Stimulated activated CD8-positive, alpha-beta memory T cell treated with anti-CD3 and anti-CD28 coated beads, Interleukin-4, amount 100 ng/mL, for 4 hours (primary cell): ENCODE data around the gene SPATA16.
"Not testable (repeated sequence)": the region's sequence is repeated elsewhere in the genome, so short reads cannot be mapped to it uniquely, and the experiment has no call there.

Experiments
- DNase-seq, 2 donors: peaks; one replicate each; pipeline ENCODE4 v3.0.0-alpha.2; 2020; ENCODE audit warnings: low read depth in 2 of 2, low spot score in 1 of 2

The SPATA16 gene

GRCh38 chr3:173140986-173141385, at the start of gene SPATA16:
Gene SPATA16 (minus strand): TSS chr3:173141235. CDS start chr3:173117731, 23,504 bp downstream.
- no peak for DNase-seq

- DNase-seq: not testable (repeated sequence)
Observed at GRCh38 chr3:173183022-173183421, 42.0 kb upstream of the SPATA16 start.

GRCh38 chr3:173173652-173174051, 32.6 kb upstream of the SPATA16 start:
- DNase-seq: no peak

GRCh38 chr3:173159139-173159538, 18.1 kb upstream of the SPATA16 start:
- not testable (repeated sequence) for DNase-seq

GRCh38 chr3:173156533-173156932, 15.5 kb upstream of the SPATA16 start:
- not testable (repeated sequence) for DNase-seq

- no peak for DNase-seq
Observed at GRCh38 chr3:173153631-173154030, 12.6 kb upstream of the SPATA16 start.

GRCh38 chr3:173139420-173139819, 1.6 kb downstream of the SPATA16 start:
- DNase-seq: no peak

- DNase-seq: no peak
Observed at GRCh38 chr3:173138026-173138425, 3.0 kb downstream of the SPATA16 start.

GRCh38 chr3:173135059-173135458, 6.0 kb downstream of the SPATA16 start:
- no peak for DNase-seq

- DNase-seq: no peak
Observed at GRCh38 chr3:173128633-173129032, 12.4 kb downstream of the SPATA16 start.

GRCh38 chr3:173111321-173111720, 29.7 kb downstream of the SPATA16 start:
- no peak for DNase-seq

- DNase-seq: no peak
Observed at GRCh38 chr3:173109143-173109542, 31.9 kb downstream of the SPATA16 start.

- no peak for DNase-seq
Observed at GRCh38 chr3:173103469-173103868, 37.6 kb downstream of the SPATA16 start.

GRCh38 chr3:173098959-173099358, 42.1 kb downstream of the SPATA16 start:
- no peak for DNase-seq

- no peak for DNase-seq
Observed at GRCh38 chr3:173096994-173097785, 43.8 kb downstream of the SPATA16 start.

GRCh38 chr3:173096140-173096539, 44.9 kb downstream of the SPATA16 start:
- no peak for DNase-seq

- no peak for DNase-seq
Observed at GRCh38 chr3:173092038-173092437, 49.0 kb downstream of the SPATA16 start.

GRCh38 chr3:173090492-173090891, 50.5 kb downstream of the SPATA16 start:
- no peak for DNase-seq

- no peak for DNase-seq
Observed at GRCh38 chr3:173089283-173089682, 51.8 kb downstream of the SPATA16 start.

- no peak for DNase-seq
Observed at GRCh38 chr3:173078525-173078924, 62.5 kb downstream of the SPATA16 start.

- no peak for DNase-seq
Observed at GRCh38 chr3:173066044-173067004, 74.7 kb downstream of the SPATA16 start.

GRCh38 chr3:173065543-173065981, 75.5 kb downstream of the SPATA16 start:
- no peak for DNase-seq
